ENCODE results near the gene EPB41L5.

Gene EPB41L5

GRCh38 chr2:120077896-120078295 lies 65.0 kb downstream of the EPB41L5 start:
- TF ChIP-seq GABPA (IDR thresholded peaks at IDR 0.05; ENCODE audit: low read depth) (no peak), SPI1 (IDR thresholded peaks at IDR 0.05; ENCODE audit: borderline replicate concordance, low read depth) (no peak), POLR2AphosphoS5 (IDR thresholded peaks at IDR 0.05; ENCODE audit: low read depth) (no peak)
- TF ChIP-seq, protein P1, sequence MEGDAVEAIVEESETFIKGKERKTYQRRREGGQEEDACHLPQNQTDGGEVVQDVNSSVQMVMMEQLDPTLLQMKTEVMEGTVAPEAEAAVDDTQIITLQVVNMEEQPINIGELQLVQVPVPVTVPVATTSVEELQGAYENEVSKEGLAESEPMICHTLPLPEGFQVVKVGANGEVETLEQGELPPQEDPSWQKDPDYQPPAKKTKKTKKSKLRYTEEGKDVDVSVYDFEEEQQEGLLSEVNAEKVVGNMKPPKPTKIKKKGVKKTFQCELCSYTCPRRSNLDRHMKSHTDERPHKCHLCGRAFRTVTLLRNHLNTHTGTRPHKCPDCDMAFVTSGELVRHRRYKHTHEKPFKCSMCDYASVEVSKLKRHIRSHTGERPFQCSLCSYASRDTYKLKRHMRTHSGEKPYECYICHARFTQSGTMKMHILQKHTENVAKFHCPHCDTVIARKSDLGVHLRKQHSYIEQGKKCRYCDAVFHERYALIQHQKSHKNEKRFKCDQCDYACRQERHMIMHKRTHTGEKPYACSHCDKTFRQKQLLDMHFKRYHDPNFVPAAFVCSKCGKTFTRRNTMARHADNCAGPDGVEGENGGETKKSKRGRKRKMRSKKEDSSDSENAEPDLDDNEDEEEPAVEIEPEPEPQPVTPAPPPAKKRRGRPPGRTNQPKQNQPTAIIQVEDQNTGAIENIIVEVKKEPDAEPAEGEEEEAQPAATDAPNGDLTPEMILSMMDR (IDR thresholded peaks at IDR 0.05; ENCODE audit: insufficient read depth, low read length) = no peak
- TF ChIP-seq, protein P2, sequence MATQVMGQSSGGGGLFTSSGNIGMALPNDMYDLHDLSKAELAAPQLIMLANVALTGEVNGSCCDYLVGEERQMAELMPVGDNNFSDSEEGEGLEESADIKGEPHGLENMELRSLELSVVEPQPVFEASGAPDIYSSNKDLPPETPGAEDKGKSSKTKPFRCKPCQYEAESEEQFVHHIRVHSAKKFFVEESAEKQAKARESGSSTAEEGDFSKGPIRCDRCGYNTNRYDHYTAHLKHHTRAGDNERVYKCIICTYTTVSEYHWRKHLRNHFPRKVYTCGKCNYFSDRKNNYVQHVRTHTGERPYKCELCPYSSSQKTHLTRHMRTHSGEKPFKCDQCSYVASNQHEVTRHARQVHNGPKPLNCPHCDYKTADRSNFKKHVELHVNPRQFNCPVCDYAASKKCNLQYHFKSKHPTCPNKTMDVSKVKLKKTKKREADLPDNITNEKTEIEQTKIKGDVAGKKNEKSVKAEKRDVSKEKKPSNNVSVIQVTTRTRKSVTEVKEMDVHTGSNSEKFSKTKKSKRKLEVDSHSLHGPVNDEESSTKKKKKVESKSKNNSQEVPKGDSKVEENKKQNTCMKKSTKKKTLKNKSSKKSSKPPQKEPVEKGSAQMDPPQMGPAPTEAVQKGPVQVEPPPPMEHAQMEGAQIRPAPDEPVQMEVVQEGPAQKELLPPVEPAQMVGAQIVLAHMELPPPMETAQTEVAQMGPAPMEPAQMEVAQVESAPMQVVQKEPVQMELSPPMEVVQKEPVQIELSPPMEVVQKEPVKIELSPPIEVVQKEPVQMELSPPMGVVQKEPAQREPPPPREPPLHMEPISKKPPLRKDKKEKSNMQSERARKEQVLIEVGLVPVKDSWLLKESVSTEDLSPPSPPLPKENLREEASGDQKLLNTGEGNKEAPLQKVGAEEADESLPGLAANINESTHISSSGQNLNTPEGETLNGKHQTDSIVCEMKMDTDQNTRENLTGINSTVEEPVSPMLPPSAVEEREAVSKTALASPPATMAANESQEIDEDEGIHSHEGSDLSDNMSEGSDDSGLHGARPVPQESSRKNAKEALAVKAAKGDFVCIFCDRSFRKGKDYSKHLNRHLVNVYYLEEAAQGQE (IDR thresholded peaks at IDR 0.05; ENCODE audit: insufficient replicate concordance, low read depth) = no peak
- Histone ChIP-seq H3K27ac (replicated peaks) (no peak overlapping the region), H3K4me3 (replicated peaks; ENCODE audit: insufficient read depth, low read length) (no peak overlapping the region), H3K27me3 (ENCODE audit: insufficient read depth, poor library complexity, severe bottlenecking) (no peaks in the 10 kb centered on the region)
- DNase-seq (ENCODE audit: low read depth in 1 of 2, low spot score in 1 of 2) = peak in 1 of 2 experiments; percentile 1

DNA sequence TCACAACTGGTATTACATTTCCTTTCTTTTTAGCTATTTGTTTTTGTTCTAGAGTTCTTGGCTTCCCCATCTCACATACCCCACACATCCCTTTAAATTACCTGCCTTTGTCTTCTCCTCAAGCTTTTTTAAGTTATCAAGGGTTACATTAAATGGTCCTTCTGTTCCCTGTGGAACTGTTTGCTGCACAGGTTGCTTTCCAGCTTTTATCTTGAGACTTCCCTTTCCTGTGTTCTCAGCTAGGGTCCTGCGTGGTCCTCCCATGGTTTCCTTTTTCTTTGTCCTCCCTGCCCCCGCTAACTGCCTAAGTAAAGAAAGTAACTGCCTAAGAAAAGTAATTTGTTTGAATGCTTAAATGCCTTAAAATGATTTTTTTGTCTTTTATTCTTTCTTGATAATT lies 66.8 kb downstream of the EPB41L5 start:
- DNase-seq (ENCODE audit: low read depth in 1 of 2, low spot score in 1 of 2) = no peak
- no peak overlapping the region for H3K4me3 ChIP-seq (replicated peaks; ENCODE audit: insufficient read depth, low read length)
- no peak overlapping the region for H3K27ac ChIP-seq (replicated peaks)
- no peaks in the 10 kb centered on the region for H3K27me3 ChIP-seq (ENCODE audit: insufficient read depth, poor library complexity, severe bottlenecking)
- TF ChIP-seq, protein P2 (IDR thresholded peaks at IDR 0.05; ENCODE audit: insufficient replicate concordance, low read depth) = no peak
- TF ChIP-seq, protein P1 (IDR thresholded peaks at IDR 0.05; ENCODE audit: insufficient read depth, low read length) = no peak
- TF ChIP-seq SPI1 (IDR thresholded peaks at IDR 0.05; ENCODE audit: borderline replicate concordance, low read depth) (no peak), POLR2AphosphoS5 (IDR thresholded peaks at IDR 0.05; ENCODE audit: low read depth) (no peak), GABPA (IDR thresholded peaks at IDR 0.05; ENCODE audit: low read depth) (no peak)

DNA sequence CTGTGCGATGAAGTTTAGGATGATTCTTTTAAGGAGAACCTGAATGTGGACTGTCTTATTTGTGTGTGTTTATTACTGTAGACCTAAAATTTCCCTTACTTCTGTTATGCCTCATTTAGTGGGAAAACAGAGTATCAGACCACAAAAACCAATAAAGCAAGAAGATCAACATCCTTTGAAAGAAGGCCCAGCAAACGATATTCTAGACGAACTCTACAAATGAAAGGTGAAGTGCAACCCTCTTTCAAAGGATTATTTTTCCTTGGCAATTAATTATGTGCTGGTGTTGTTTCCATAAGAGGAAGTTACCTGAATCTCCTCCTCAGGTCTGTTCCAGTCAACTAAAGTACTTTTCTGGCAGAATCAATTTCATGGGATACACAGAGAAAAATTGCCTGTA lies 78.6 kb downstream of the EPB41L5 start:
- Histone ChIP-seq H3K27ac (replicated peaks) (no peak overlapping the region), H3K27me3 (ENCODE audit: insufficient read depth, poor library complexity, severe bottlenecking) (no peaks in the 10 kb centered on the region), H3K4me3 (replicated peaks; ENCODE audit: insufficient read depth, low read length) (no peak overlapping the region)
- TF ChIP-seq, protein P1 (IDR thresholded peaks at IDR 0.05; ENCODE audit: insufficient read depth, low read length) = no peak
- TF ChIP-seq, protein P2 (IDR thresholded peaks at IDR 0.05; ENCODE audit: insufficient replicate concordance, low read depth) = no peak
- no peak for TF ChIP-seq SPI1 (IDR thresholded peaks at IDR 0.05; ENCODE audit: borderline replicate concordance, low read depth)
- TF ChIP-seq POLR2AphosphoS5 (IDR thresholded peaks at IDR 0.05; ENCODE audit: low read depth) = no peak
- TF ChIP-seq GABPA (IDR thresholded peaks at IDR 0.05; ENCODE audit: low read depth) = no peak
- no peak for DNase-seq (ENCODE audit: low read depth in 1 of 2, low spot score in 1 of 2)
